GM23338 (cell line): ENCODE measurements around the gene XPR1.
"Not testable (repeated sequence)": the region's sequence is repeated elsewhere in the genome, so short reads cannot be mapped to it uniquely, and the experiment has no call there.

Source experiments
- CREB1 ChIP-seq: fragments of 250-450 bp; sonication (Bioruptor Pico); IDR thresholded peaks from 2 replicates; pipeline ENCODE4 v1.5.0; 2020; ENCODE audit warnings: low read depth, mild to moderate bottlenecking, moderate library complexity
- EZH2 ChIP-seq: fragments of 200-600 bp; sonication (generic); IDR thresholded peaks from one replicate; pipeline ENCODE4 v1.8.0; 2017; ENCODE audit warnings: antibody characterized with exemption, mild to moderate bottlenecking, low read depth; ENCODE audit not compliant: unreplicated experiment
- JUNB ChIP-seq: IDR thresholded peaks from one replicate; pipeline ENCODE4 v1.6.1; 2016; ENCODE audit warnings: antibody characterized with exemption; ENCODE audit not compliant: unreplicated experiment
- POLR2AphosphoS5 ChIP-seq: IDR thresholded peaks from 2 replicates; pipeline ENCODE4 v1.6.1; 2016; ENCODE audit warnings: antibody characterized with exemption, low read depth
- ZNF114 ChIP-seq: fragments of 250-450 bp; sonication (Bioruptor Pico); IDR thresholded peaks from 2 replicates; pipeline ENCODE4 v1.5.0; 2020; ENCODE audit warnings: mild to moderate bottlenecking, moderate library complexity
- TF ChIP-seq, protein P1 (sequence below), 2 experiments: fragments of 200-600 bp in 1 of 2; sonication (generic) in 1 of 2; conservative IDR thresholded peaks; 2 replicates each; pipeline versions ENCODE4 v1.5.1 to v1.6.1; 2016 to 2017; ENCODE audit warnings: antibody characterized with exemption in 2 of 2, low read depth in 2 of 2, mild to moderate bottlenecking in 2 of 2, moderate library complexity in 1 of 2
- TF ChIP-seq, protein P2 (sequence below): IDR thresholded peaks from one replicate; pipeline ENCODE4 v1.6.1; 2018; ENCODE audit warnings: antibody characterized with exemption; ENCODE audit not compliant: unreplicated experiment

DNA sequence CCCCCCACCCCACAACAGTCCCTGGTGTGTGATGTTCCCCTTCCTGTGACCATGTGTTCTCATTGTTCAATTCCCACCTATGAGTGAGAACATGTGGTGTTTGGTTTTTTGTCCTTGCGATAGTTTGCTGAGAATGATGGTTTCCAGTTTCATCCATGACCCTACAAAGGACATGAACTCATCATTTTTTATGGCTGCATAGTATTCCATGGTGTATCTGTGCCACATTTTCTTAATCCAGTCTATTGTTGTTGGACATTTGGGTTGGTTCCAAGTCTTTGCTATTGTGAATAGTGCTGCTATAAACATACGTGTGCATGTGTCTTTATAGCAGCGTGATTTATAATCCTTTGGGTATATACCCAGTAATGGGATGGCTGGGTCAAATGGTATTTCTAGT is 51.3 kb downstream of the XPR1 start:
- TF ChIP-seq, protein P1, sequence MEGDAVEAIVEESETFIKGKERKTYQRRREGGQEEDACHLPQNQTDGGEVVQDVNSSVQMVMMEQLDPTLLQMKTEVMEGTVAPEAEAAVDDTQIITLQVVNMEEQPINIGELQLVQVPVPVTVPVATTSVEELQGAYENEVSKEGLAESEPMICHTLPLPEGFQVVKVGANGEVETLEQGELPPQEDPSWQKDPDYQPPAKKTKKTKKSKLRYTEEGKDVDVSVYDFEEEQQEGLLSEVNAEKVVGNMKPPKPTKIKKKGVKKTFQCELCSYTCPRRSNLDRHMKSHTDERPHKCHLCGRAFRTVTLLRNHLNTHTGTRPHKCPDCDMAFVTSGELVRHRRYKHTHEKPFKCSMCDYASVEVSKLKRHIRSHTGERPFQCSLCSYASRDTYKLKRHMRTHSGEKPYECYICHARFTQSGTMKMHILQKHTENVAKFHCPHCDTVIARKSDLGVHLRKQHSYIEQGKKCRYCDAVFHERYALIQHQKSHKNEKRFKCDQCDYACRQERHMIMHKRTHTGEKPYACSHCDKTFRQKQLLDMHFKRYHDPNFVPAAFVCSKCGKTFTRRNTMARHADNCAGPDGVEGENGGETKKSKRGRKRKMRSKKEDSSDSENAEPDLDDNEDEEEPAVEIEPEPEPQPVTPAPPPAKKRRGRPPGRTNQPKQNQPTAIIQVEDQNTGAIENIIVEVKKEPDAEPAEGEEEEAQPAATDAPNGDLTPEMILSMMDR (conservative IDR thresholded peaks at IDR 0.05; ENCODE audit: low read depth in 2 of 2), result not testable (repeated sequence)
- TF ChIP-seq CREB1 (CRISPR knock-in tag); POLR2AphosphoS5; EZH2; ZNF114 (CRISPR knock-in tag); JUNB: not testable (repeated sequence)
- TF ChIP-seq, protein P2, sequence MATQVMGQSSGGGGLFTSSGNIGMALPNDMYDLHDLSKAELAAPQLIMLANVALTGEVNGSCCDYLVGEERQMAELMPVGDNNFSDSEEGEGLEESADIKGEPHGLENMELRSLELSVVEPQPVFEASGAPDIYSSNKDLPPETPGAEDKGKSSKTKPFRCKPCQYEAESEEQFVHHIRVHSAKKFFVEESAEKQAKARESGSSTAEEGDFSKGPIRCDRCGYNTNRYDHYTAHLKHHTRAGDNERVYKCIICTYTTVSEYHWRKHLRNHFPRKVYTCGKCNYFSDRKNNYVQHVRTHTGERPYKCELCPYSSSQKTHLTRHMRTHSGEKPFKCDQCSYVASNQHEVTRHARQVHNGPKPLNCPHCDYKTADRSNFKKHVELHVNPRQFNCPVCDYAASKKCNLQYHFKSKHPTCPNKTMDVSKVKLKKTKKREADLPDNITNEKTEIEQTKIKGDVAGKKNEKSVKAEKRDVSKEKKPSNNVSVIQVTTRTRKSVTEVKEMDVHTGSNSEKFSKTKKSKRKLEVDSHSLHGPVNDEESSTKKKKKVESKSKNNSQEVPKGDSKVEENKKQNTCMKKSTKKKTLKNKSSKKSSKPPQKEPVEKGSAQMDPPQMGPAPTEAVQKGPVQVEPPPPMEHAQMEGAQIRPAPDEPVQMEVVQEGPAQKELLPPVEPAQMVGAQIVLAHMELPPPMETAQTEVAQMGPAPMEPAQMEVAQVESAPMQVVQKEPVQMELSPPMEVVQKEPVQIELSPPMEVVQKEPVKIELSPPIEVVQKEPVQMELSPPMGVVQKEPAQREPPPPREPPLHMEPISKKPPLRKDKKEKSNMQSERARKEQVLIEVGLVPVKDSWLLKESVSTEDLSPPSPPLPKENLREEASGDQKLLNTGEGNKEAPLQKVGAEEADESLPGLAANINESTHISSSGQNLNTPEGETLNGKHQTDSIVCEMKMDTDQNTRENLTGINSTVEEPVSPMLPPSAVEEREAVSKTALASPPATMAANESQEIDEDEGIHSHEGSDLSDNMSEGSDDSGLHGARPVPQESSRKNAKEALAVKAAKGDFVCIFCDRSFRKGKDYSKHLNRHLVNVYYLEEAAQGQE, result not testable (repeated sequence)
